Calu3 (cell line): ENCODE measurements around the gene IER3. TPM values are rescaled to one million over a fixed set of nuclear protein-coding genes. Genes with fewer than 3 reads are reported as not detected.

Experiments used
- BruUV-seq: library from RNA; stranded (reverse); fragments of 400-500 nt; replicated peaks from 2 replicates; lab custom pipeline; 2021; lab: Mats Ljungman, UMichigan
- CTCF ChIA-PET: fragments of 300-600 bp; sonication (Branson Sonifier 250); formaldehyde crosslinking; loops from one replicate; lab custom pipeline; 2022; ENCODE audit warnings: antibody characterized with exemption; lab: Charles Lee
- DNase-seq: peaks from one replicate; pipeline ENCODE4 v3.0.0; 2022
- H3K27ac Mint-ChIP-seq: one replicate; pipeline ENCODE4 v1.8.0; 2022; ENCODE audit warnings: mixed read lengths; ENCODE audit not compliant: unreplicated experiment
- H3K27me3 Mint-ChIP-seq: one replicate; pipeline ENCODE4 v1.8.0; 2022; ENCODE audit warnings: mixed read lengths; ENCODE audit not compliant: unreplicated experiment
- H3K36me3 Mint-ChIP-seq: one replicate; pipeline ENCODE4 v1.8.0; 2022; ENCODE audit warnings: mild to moderate bottlenecking, moderate library complexity, mixed read lengths; ENCODE audit not compliant: insufficient read depth, unreplicated experiment
- H3K4me1 Mint-ChIP-seq: one replicate; pipeline ENCODE4 v1.8.0; 2022; ENCODE audit warnings: mild to moderate bottlenecking, low read depth, mixed read lengths; ENCODE audit not compliant: unreplicated experiment
- H3K4me3 Mint-ChIP-seq: one replicate; pipeline ENCODE4 v1.8.0; 2022; ENCODE audit warnings: mild to moderate bottlenecking, low read depth, moderate library complexity, mixed read lengths; ENCODE audit not compliant: unreplicated experiment
- H3K9me3 Mint-ChIP-seq: one replicate; pipeline ENCODE4 v1.8.0; 2022; ENCODE audit warnings: low read depth, mixed read lengths; ENCODE audit not compliant: unreplicated experiment
- intact Hi-C: fragments of 100-400 bp; cut with micrococcal nuclease; formaldehyde crosslinking; loops from one replicate; pipeline ENCODE4 v1.10.0; 2022; ENCODE audit not compliant: unreplicated experiment
- total RNA-seq: library from RNA; stranded (reverse); gene quantifications from 2 replicates; pipeline ENCODE4 v1.2.3, GENCODE V29; 2022
- TF ChIP-seq, protein P1 (sequence below): fragments of 200-600 bp; IDR thresholded peaks from one replicate; pipeline ENCODE4 v1.8.0; 2022; ENCODE audit warnings: antibody characterized with exemption; ENCODE audit not compliant: unreplicated experiment

IER3 gene
- total RNA-seq, 1 experiment from 2014 or later, result 458 TPM

- Mint-ChIP-seq H3K9me3 (no peaks in the 10 kb centered on the region), H3K27ac (peak overlapping the region; percentile 95), H3K4me3 (peak overlapping the region; percentile 25), H3K27me3 (no peaks in the 10 kb centered on the region), H3K36me3 (peaks cover 53% of the 10 kb centered on the region), H3K4me1 (peaks cover 56% of the 10 kb centered on the region)
- intact Hi-C loops, result loop anchor here (1.0 kb wide), 1 partner anchor 11 kb away; no protein-coding TSS in a partner anchor
- peak; percentile 100 for DNase-seq
- CTCF ChIA-PET, result interaction anchor here (0.6 to 2.0 kb wide), 22 partner anchors 8 to 335 kb away, joined by 3 to 36 read pairs (median 5); partner anchors contain the start of genes DDR1, FLOT1, IER3 and MDC1
- TF ChIP-seq, protein P1, sequence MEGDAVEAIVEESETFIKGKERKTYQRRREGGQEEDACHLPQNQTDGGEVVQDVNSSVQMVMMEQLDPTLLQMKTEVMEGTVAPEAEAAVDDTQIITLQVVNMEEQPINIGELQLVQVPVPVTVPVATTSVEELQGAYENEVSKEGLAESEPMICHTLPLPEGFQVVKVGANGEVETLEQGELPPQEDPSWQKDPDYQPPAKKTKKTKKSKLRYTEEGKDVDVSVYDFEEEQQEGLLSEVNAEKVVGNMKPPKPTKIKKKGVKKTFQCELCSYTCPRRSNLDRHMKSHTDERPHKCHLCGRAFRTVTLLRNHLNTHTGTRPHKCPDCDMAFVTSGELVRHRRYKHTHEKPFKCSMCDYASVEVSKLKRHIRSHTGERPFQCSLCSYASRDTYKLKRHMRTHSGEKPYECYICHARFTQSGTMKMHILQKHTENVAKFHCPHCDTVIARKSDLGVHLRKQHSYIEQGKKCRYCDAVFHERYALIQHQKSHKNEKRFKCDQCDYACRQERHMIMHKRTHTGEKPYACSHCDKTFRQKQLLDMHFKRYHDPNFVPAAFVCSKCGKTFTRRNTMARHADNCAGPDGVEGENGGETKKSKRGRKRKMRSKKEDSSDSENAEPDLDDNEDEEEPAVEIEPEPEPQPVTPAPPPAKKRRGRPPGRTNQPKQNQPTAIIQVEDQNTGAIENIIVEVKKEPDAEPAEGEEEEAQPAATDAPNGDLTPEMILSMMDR, result no peak
- BruUV-seq, result no TSS peak
These were observed 8.0 kb upstream of the IER3 start for GRCh38 chr6:30752157-30752927.

- no TSS peak for BruUV-seq
- Mint-ChIP-seq H3K9me3 (no peaks in the 10 kb centered on the region), H3K36me3 (peaks cover 56% of the 10 kb centered on the region), H3K27ac (peak overlapping the region; percentile 98), H3K4me3 (peak overlapping the region; percentile 59), H3K27me3 (no peaks in the 10 kb centered on the region), H3K4me1 (peaks cover 61% of the 10 kb centered on the region)
- DNase-seq, result no peak
- TF ChIP-seq, protein P1, result no peak
- intact Hi-C loops, result no loop called here
- CTCF ChIA-PET, result interaction anchor here (0.6 kb wide), 1 partner anchor 9 kb away, joined by 3 read pairs; no protein-coding TSS in a partner anchor
These were observed 6.0 kb upstream of the IER3 start for GRCh38 chr6:30750379-30750668.

DNA sequence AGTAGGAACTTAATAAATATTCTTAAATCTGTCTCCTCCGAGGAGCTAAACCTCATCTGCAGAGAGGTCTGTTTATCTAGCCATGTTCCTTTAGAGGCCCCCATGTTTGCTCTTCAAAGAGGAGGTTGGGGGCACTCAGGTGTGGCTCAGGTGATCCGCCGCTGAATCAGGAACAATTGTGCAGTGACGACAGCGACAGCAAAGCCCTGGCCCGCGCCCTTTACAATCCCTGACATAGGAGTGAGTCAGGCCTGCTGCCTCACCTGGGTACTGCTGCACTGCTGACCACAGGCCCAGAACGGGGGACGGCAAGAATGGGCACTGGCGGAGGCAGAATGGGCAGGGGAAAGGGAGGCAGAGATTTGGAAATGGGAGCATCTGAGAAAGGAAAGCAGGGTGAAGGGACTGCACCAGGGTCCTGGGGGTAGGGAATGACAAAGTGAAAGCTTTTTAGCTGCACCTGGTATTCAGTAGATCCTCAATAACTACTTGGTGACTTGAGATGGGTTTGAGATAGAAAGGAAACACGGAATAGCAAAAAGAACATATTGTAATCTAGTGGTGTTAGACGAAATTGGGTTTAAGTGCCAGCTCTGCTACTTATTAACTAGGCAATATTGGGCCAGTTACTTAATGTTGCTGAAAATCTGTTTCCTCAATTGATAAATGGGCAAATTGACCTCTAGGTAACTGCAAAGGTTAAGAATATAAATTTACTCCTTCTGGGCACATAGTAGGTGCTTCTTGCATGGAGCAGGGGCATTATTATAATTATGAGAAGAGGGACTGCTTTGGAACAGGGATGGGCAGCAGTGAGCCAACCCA lies 5.4 kb upstream of the IER3 start:
- TSS peak; percentile 92 for BruUV-seq
- CTCF ChIA-PET, result interaction anchor here (0.6 to 2.2 kb wide), 9 partner anchors 9 to 462 kb away, joined by 3 to 11 read pairs (median 5); no protein-coding TSS in a partner anchor
- intact Hi-C loops, result loop anchor here (2.0 kb wide), 3 partner anchors 15 to 73 kb away; no protein-coding TSS in a partner anchor
- peak; percentile 95 for DNase-seq
- Mint-ChIP-seq H3K27ac (peak overlapping the region; percentile 98), H3K27me3 (no peaks in the 10 kb centered on the region), H3K4me3 (peak overlapping the region; percentile 59), H3K4me1 (peaks cover 67% of the 10 kb centered on the region), H3K9me3 (no peaks in the 10 kb centered on the region), H3K36me3 (peaks cover 62% of the 10 kb centered on the region)
- TF ChIP-seq, protein P1, result no peak

GRCh38 chr6:30748851-30749540 lies 4.6 kb upstream of the IER3 start:
- H3K4me3 Mint-ChIP-seq, result peak overlapping the region; percentile 59
- peak overlapping the region; percentile 98 for H3K27ac Mint-ChIP-seq

More at GRCh38 chr6:30748851-30749540, 4.6 kb upstream of the IER3 start:
- peaks cover 2% of the 10 kb centered on the region for H3K27me3 Mint-ChIP-seq
- no peaks in the 10 kb centered on the region for H3K9me3 Mint-ChIP-seq
- no TSS peak for BruUV-seq
- peaks cover 70% of the 10 kb centered on the region for H3K36me3 Mint-ChIP-seq
- peak; percentile 58 for DNase-seq
- TF ChIP-seq, protein P1, result no peak
- CTCF ChIA-PET, result interaction anchor here (0.6 to 2.2 kb wide), 9 partner anchors 10 to 462 kb away, joined by 3 to 11 read pairs (median 5); no protein-coding TSS in a partner anchor
- peaks cover 67% of the 10 kb centered on the region for H3K4me1 Mint-ChIP-seq
- intact Hi-C loops, result loop anchor here (2.0 kb wide), 3 partner anchors 16 to 74 kb away; no protein-coding TSS in a partner anchor
